GM21717 (cell line): Measurements from ENCODE around the gene RPS15.
A peak's percentile ranks its signal among the peaks of the same experiment; 100 is the strongest.

ENCODE experiments used
- ATAC-seq: cut with Tn5 transposase; IDR thresholded peaks from one replicate; pipeline ENCODE4 v1.9.1; 2021; ENCODE audit warnings: mild to moderate bottlenecking, moderate library complexity; ENCODE audit not compliant: unreplicated experiment

The RPS15 gene

GRCh38 chr19:1401889-1402217, 36.3 kb upstream of the RPS15 start:
- ATAC-seq: no peak

GRCh38 chr19:1402411-1403070, 35.7 kb upstream of the RPS15 start:
- ATAC-seq: no peak

- ATAC-seq: peak; percentile 48
These were observed 31.2 kb upstream of the RPS15 start for GRCh38 chr19:1406774-1407527.

GRCh38 chr19:1407528-1408299, 30.5 kb upstream of the RPS15 start, which contains the start of gene DAZAP1:
TSS of gene DAZAP1 (plus strand) at chr19:1407586. CDS start at chr19:1407774, 188 bp downstream.
- peak; percentile 22 for ATAC-seq

GRCh38 chr19:1408300-1409203, 29.6 kb upstream of the RPS15 start:
- no peak for ATAC-seq

- no peak for ATAC-seq
These were observed 28.8 kb upstream of the RPS15 start for GRCh38 chr19:1409204-1410005.

- no peak for ATAC-seq
These were observed 27.9 kb upstream of the RPS15 start for GRCh38 chr19:1410136-1410786.

- no peak for ATAC-seq
These were observed 27.4 kb upstream of the RPS15 start for GRCh38 chr19:1410789-1411188.

GRCh38 chr19:1411255-1412191, 26.7 kb upstream of the RPS15 start:
- ATAC-seq: no peak

- ATAC-seq: no peak
These were observed 25.8 kb upstream of the RPS15 start for GRCh38 chr19:1412323-1412923.

GRCh38 chr19:1412995-1413800, 25.0 kb upstream of the RPS15 start:
- ATAC-seq: no peak

- no peak for ATAC-seq
These were observed 22.0 kb upstream of the RPS15 start for GRCh38 chr19:1416014-1416841.

- ATAC-seq: no peak
These were observed 21.1 kb upstream of the RPS15 start for GRCh38 chr19:1417145-1417544.

- no peak for ATAC-seq
These were observed 20.3 kb upstream of the RPS15 start for GRCh38 chr19:1417681-1418495.

GRCh38 chr19:1418496-1418775, 19.8 kb upstream of the RPS15 start:
- no peak for ATAC-seq
